GM12872 (cell line): ENCODE data around the gene PGBD5.

Source experiments
- CTCF ChIP-seq: IDR thresholded peaks from 3 replicates; pipeline ENCODE4 v1.5.1; 2011; ENCODE audit warnings: low read depth, mild to moderate bottlenecking, low read length, moderate library complexity; ENCODE audit not compliant: insufficient read depth

The PGBD5 gene

GRCh38 chr1:230399321-230400006 lies 26.7 kb downstream of the PGBD5 start:
- no peak for TF ChIP-seq CTCF

GRCh38 chr1:230398856-230399255 lies 27.3 kb downstream of the PGBD5 start:
- no peak for TF ChIP-seq CTCF

GRCh38 chr1:230396966-230397365 lies 29.2 kb downstream of the PGBD5 start:
- TF ChIP-seq CTCF = no peak

DNA sequence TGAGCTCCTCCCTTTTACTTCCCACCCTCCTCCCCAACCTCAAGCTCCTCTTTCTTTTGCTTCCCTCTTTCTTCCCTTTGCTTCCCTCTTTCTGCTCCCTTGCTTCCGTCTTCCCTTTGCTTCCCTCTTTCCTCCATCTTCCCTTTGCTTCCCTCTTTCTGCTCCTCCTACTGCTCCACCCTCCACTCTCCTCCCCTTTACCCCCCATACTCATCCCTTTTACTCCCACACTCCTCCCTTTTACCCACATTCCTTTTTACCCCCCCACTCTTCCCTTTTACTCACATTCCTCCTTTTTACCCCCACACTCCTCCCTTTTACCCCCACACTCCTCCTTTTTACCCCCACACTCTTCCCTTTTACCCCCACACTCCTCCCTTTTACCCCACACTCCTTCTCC lies 30.2 kb downstream of the PGBD5 start:
- TF ChIP-seq CTCF = no peak

- TF ChIP-seq CTCF = no peak
Measured at GRCh38 chr1:230394741-230395140, 31.4 kb downstream of the PGBD5 start.

DNA sequence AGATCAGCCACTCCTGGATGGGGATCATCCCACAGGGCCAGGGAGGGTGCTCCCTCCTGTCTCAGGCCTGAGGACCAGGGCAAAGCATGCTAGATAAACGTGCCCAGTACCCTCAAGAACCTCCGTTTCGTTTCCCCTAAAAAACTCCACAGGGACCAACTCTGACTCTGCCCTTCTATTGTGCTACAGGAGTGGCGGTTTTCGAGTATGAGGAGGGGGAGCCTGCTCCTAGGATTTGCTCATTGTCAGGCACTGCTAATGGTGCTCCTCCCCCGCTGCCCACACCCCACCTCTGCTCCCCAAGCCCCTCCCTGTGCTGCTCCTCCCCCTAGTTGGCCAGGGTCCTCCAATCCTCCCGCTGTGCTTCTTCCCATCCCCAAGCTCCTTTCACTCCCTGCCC lies 32.0 kb downstream of the PGBD5 start:
- no peak for TF ChIP-seq CTCF

DNA sequence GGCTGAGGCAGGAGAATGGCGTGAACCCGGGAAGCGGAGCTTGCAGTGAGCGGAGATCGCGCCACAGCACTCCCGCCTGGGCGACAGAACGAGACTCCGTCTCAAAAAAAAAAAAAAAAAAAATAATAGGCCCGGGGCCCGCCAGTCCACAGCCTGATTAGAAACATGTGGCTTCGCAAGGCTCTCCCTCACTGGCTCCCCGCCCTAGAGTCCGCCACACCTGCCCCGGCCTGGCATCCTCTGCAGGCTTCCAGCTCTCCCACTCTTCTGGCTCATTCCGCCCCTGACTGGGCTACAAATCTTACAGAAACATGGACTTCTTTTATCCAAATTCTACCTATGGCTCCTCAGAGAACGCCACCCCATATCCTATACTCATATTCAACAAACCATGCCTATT lies 32.4 kb downstream of the PGBD5 start:
- TF ChIP-seq CTCF = no peak

DNA sequence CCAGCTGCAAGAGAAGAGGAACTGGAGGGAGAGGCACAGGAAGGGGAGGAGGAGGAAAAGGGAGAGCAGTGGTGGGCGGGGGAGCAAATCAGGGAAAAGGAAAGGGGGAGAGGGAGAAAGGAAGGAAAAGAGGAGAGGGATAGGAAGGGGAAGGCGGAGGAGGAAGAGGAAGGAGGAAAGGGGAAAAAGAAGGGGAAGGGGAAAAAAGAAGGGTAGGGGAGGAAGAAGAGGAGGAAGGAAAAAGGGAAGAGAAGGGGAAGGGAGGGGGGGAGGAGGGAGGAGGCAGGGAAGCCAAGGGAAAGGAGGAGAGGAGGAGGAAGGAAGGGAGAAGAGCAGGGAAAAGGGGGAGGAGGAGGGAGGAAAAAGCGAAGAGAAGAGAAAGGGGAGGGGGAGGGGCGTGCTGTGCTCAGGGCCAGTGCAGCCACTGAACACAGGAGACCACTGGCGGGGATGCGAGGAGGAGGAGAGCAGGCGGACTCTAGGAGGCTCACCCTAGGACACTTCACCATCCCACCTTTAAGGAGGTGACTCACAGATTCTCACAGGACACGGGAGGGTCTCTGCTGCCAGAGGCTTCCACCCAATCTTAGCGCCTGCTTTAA lies 33.1 kb downstream of the PGBD5 start:
- no peak for TF ChIP-seq CTCF
